Endothelial cell of umbilical vein (primary cell): Measurements from ENCODE around the gene R3HDM2. TPM values are rescaled to one million over a fixed set of nuclear protein-coding genes. Genes with fewer than 3 reads are reported as not detected.

ENCODE experiments used
- BruUV-seq: library from RNA; stranded (reverse); fragments of 400-500 nt; replicated peaks from 2 replicates; lab custom pipeline; 2021; lab: Mats Ljungman, UMichigan
- CTCF ChIA-PET: fragments of 300-600, 350-600 bp; sonication (Branson Sonifier 250); formaldehyde crosslinking; loops from one replicate; lab custom pipeline; 2021; ENCODE audit warnings: antibody characterized with exemption, inconsistent platforms; lab: Charles Lee
- POLR2A ChIA-PET: fragments of 300-600, 350-600 bp; sonication (Branson Sonifier 250); formaldehyde crosslinking; loops from one replicate; lab custom pipeline; 2021; ENCODE audit warnings: antibody characterized with exemption, inconsistent platforms; lab: Charles Lee
- DNase-seq: peaks from one replicate; pipeline ENCODE4 v3.0.0-alpha.2; 2011; ENCODE audit warnings: low read depth, low spot score
- FAIRE-seq: peaks from 2 replicates; lab custom pipeline; 2011; peaks lifted over from hg19 to GRCh38; lab: Jason Lieb, UNC
- H2AFZ ChIP-seq: 2 replicates; pipeline ENCODE4 v1.6.0; 2012; ENCODE audit warnings: low read depth, low read length, control low read depth, inconsistent platforms
- H3K27ac ChIP-seq: 2 replicates; pipeline ENCODE4 v1.5.1; 2011; ENCODE audit warnings: low read depth, mild to moderate bottlenecking, control low read depth, low read length, moderate library complexity; ENCODE audit not compliant: insufficient read depth
- H3K27me3 ChIP-seq, 2 experiments: 2 replicates each; pipeline versions ENCODE4 v1.6.0 to v1.6.1; 2011; ENCODE audit warnings: low read length in 2 of 2, mixed read lengths in 1 of 2; ENCODE audit not compliant: control insufficient read depth in 2 of 2, insufficient read depth in 2 of 2
- H3K36me3 ChIP-seq, 2 experiments: 2 replicates in 1 of 2; 3 replicates in 1 of 2; pipeline ENCODE4 v1.5.1; 2011; ENCODE audit warnings: low read length in 2 of 2, mild to moderate bottlenecking in 1 of 2, moderate library complexity in 1 of 2; ENCODE audit not compliant: control insufficient read depth in 2 of 2, insufficient read depth in 2 of 2; ENCODE audit errors: extremely low read depth in 1 of 2
- H3K4me1 ChIP-seq: 3 replicates; pipeline ENCODE4 v1.5.1; 2011; ENCODE audit warnings: mild to moderate bottlenecking, low read length; ENCODE audit not compliant: control insufficient read depth, insufficient read depth; ENCODE audit errors: extremely low read depth
- H3K4me2 ChIP-seq: 2 replicates; pipeline ENCODE4 v1.6.1; 2011; ENCODE audit warnings: low read length, control low read depth, mixed read lengths; ENCODE audit not compliant: insufficient read depth
- H3K4me3 ChIP-seq, 3 experiments: fragments of 200-600 bp in 1 of 3; sonication (generic), shearing (Covaris generic) in 1 of 3; replicated peaks in 1 of 3; 2 replicates each; pipeline ENCODE4 v1.5.1; 2011 to 2016; ENCODE audit warnings: control low read depth in 3 of 3, low read length in 3 of 3, mild to moderate bottlenecking in 2 of 3, inconsistent platforms in 1 of 3, low read depth in 1 of 3, moderate library complexity in 1 of 3; ENCODE audit not compliant: insufficient read depth in 1 of 3
- H3K79me2 ChIP-seq: 2 replicates; pipeline ENCODE4 v1.6.0; 2012; ENCODE audit warnings: low read length, inconsistent platforms; ENCODE audit not compliant: control insufficient read depth, insufficient read depth
- H3K9ac ChIP-seq: replicated peaks from 2 replicates; pipeline ENCODE3; 2011; ENCODE audit warnings: low read length, control low read depth; ENCODE audit not compliant: insufficient read depth; ENCODE audit errors: extremely low read depth
- H3K9me1 ChIP-seq: replicated peaks from 3 replicates; pipeline ENCODE4 v1.6.0; 2011; ENCODE audit warnings: mild to moderate bottlenecking, low read length; ENCODE audit not compliant: control insufficient read depth, insufficient read depth; ENCODE audit errors: extremely low read depth
- H3K9me3 ChIP-seq: replicated peaks from 2 replicates; pipeline ENCODE4 v1.5.1; 2012; ENCODE audit warnings: low read length, inconsistent platforms; ENCODE audit not compliant: control insufficient read depth, insufficient read depth
- H4K20me1 ChIP-seq: replicated peaks from 2 replicates; pipeline ENCODE3; 2011; ENCODE audit warnings: mild to moderate bottlenecking, low read length; ENCODE audit not compliant: control insufficient read depth, insufficient read depth; ENCODE audit errors: extremely low read depth
- EZH2 ChIP-seq: IDR thresholded peaks from 2 replicates; pipeline ENCODE4 v1.6.1; 2012; ENCODE audit warnings: borderline replicate concordance, low read depth, mild to moderate bottlenecking, moderate library complexity, low read length, inconsistent platforms; ENCODE audit not compliant: severe bottlenecking
- FOS ChIP-seq: IDR thresholded peaks from 2 replicates; pipeline ENCODE4 v1.6.1; 2011; ENCODE audit warnings: mild to moderate bottlenecking, low read length, moderate library complexity, borderline replicate concordance; ENCODE audit not compliant: insufficient read depth
- GATA2 ChIP-seq: IDR thresholded peaks from 2 replicates; pipeline ENCODE4 v1.7.0; 2011; ENCODE audit warnings: low read depth, mild to moderate bottlenecking, moderate library complexity, mixed read lengths, low read length; ENCODE audit not compliant: insufficient read length, insufficient read depth
- JUN ChIP-seq: IDR thresholded peaks from 2 replicates; pipeline ENCODE4 v1.6.1; 2011; ENCODE audit warnings: borderline replicate concordance, low read depth; ENCODE audit not compliant: insufficient read length, insufficient read depth
- MYC ChIP-seq: IDR thresholded peaks from one replicate; pipeline ENCODE4 v1.6.1; 2011; ENCODE audit warnings: mild to moderate bottlenecking, low read depth, low read length
- POLR2A ChIP-seq: IDR thresholded peaks from 2 replicates; pipeline ENCODE4 v1.6.1; 2012; ENCODE audit warnings: low read depth, mild to moderate bottlenecking, control low read depth, low read length
- POLR2AphosphoS5 ChIP-seq: IDR thresholded peaks from 2 replicates; pipeline ENCODE4 v1.6.1; 2012; ENCODE audit warnings: low read depth, mild to moderate bottlenecking, control low read depth, low read length, moderate library complexity; ENCODE audit not compliant: insufficient read depth
- dilution Hi-C: fragments of 300-500 bp; cut with MboI; formaldehyde crosslinking; loops from one replicate; pipeline ENCODE4 v1.15.0; 2019; ENCODE audit warnings: low sequenced_read_pairs; ENCODE audit not compliant: extremely low pct_ligation_motif_present
- intact Hi-C: fragments of 100-400 bp; cut with micrococcal nuclease; formaldehyde crosslinking; loops from one replicate; pipeline ENCODE4 v1.10.0; 2022
- polyA plus RNA-seq, 4 experiments: library from polyadenylated mRNA; depleted of rRNA in 3 of 4; stranded (reverse) in 3 of 4; unstranded in 1 of 4; fragments of >200 nt; gene quantifications; 2 replicates each; pipeline versions ENCODE4 v1.2.1 to v1.2.3, GENCODE V29; 2011 to 2012; ENCODE audit warnings: missing spikeins in 1 of 4
- total RNA-seq: library from RNA; stranded (reverse); gene quantifications from 2 replicates; pipeline ENCODE4 v1.2.3, GENCODE V29; 2021
- TF ChIP-seq, protein P1 (sequence below): IDR thresholded peaks from 2 replicates; pipeline ENCODE4 v1.6.1; 2011; ENCODE audit not compliant: insufficient read depth, insufficient read length
- TF ChIP-seq, protein P2 (sequence below), 2 donors: IDR thresholded peaks; 1 replicate in 1 of 2; 2 replicates in 1 of 2; pipeline ENCODE4 v1.5.1; 2011; ENCODE audit warnings: low read length in 2 of 2, mild to moderate bottlenecking in 2 of 2, moderate library complexity in 2 of 2, control low read depth in 1 of 2, inconsistent platforms in 1 of 2, low read depth in 1 of 2; ENCODE audit not compliant: insufficient read depth in 1 of 2; ENCODE audit errors: extremely low read depth in 1 of 2

R3HDM2 gene
- total and polyA plus RNA-seq, 2 donors (not counting 3 experiments of a cell fraction or from before 2014, with no cell fraction given): 26.1 to 31.3 TPM

DNA sequence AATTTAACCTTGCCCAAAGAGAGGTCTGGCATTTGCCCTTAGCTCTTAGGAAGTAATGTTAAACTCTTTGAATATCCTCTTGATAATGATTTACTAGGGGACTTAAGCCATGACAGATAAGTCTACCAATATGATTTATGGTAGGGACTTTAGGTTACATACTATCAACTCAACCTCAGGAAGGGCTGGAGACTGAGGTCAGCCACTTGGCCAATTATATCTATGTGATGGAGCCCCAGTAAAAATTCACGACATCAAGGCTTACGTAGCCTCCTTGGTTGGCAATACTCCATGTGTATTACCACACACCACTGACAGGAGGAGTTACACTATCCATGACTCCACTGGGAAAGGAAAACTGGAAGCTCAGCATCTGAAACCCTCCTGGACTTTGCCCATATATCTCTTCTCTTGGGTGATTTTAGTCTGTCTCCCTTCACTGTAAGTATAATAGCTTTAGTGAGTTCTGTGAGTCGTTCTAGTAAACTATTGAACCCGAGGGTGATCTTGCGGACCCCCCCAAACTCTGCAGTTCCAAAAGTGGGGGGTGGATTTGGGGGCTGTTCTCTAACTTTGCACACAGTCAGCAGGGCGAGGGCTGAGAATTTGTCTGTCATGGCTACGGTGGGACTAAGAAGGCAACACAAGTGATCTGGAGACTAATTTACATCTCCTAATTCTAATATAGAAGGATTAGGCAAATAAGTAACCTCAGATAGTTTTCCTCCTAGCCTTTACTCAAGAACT, 62.3 kb downstream of the R3HDM2 start:
- no peaks in the 10 kb centered on the region for H3K9me3 ChIP-seq
- BruUV-seq: no TSS peak
- dilution Hi-C loops: no loop called here
- CTCF ChIA-PET: interaction anchor here (1.0 to 2.8 kb wide), 4 partner anchors 18 to 84 kb away, joined by 3 to 14 read pairs (median 4); no protein-coding TSS in a partner anchor
- H2AFZ ChIP-seq: no peak overlapping the region
- POLR2A ChIA-PET: no interaction called here
- intact Hi-C loops: no loop called here
- no peak overlapping the region for H3K9ac ChIP-seq
- no peak overlapping the region for H3K4me2 ChIP-seq
- H3K79me2 ChIP-seq: no peaks in the 10 kb centered on the region
- DNase-seq (no peak), FAIRE-seq (no peak)
- no peaks in the 10 kb centered on the region for H3K36me3 ChIP-seq
- H3K27ac ChIP-seq: no peak overlapping the region
- no peaks in the 10 kb centered on the region for H3K4me1 ChIP-seq
- no peaks in the 10 kb centered on the region for H3K27me3 ChIP-seq
- no peaks in the 10 kb centered on the region for H3K9me1 ChIP-seq
- TF ChIP-seq FOS (no peak), JUN (no peak), POLR2A (no peak), EZH2 (no peak), POLR2AphosphoS5 (no peak), GATA2 (no peak), MYC (no peak)
- TF ChIP-seq, protein P1, sequence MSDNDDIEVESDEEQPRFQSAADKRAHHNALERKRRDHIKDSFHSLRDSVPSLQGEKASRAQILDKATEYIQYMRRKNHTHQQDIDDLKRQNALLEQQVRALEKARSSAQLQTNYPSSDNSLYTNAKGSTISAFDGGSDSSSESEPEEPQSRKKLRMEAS: no peak
- TF ChIP-seq, protein P2, sequence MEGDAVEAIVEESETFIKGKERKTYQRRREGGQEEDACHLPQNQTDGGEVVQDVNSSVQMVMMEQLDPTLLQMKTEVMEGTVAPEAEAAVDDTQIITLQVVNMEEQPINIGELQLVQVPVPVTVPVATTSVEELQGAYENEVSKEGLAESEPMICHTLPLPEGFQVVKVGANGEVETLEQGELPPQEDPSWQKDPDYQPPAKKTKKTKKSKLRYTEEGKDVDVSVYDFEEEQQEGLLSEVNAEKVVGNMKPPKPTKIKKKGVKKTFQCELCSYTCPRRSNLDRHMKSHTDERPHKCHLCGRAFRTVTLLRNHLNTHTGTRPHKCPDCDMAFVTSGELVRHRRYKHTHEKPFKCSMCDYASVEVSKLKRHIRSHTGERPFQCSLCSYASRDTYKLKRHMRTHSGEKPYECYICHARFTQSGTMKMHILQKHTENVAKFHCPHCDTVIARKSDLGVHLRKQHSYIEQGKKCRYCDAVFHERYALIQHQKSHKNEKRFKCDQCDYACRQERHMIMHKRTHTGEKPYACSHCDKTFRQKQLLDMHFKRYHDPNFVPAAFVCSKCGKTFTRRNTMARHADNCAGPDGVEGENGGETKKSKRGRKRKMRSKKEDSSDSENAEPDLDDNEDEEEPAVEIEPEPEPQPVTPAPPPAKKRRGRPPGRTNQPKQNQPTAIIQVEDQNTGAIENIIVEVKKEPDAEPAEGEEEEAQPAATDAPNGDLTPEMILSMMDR (IDR thresholded peaks at IDR 0.05; ENCODE audit: extremely low read depth in 1 of 2, insufficient read depth in 1 of 2, low read depth in 1 of 2, low read length in 2 of 2): no peak
- no peak overlapping the region for H3K4me3 ChIP-seq
- H4K20me1 ChIP-seq: no peaks in the 10 kb centered on the region
